SK-N-SH (cell line): ENCODE results near the gene FANCG. TPM values are rescaled to one million over a fixed set of nuclear protein-coding genes. Genes with fewer than 3 reads are reported as not detected.

Experiments used
- CTCF ChIA-PET: fragments of 300-600, 350-600 bp; formaldehyde crosslinking; extraction: SDS; loops from one replicate; lab custom pipeline; 2021; lab: Yijun Ruan, JAX
- POLR2A ChIA-PET: fragments of 350-600 bp; sonication (Branson Sonifier 250); formaldehyde crosslinking; extraction: SDS; loops from one replicate; lab custom pipeline; 2020; ENCODE audit warnings: antibody characterized with exemption, inconsistent platforms; lab: Yijun Ruan, JAX
- DNase-seq: peaks from one replicate; pipeline ENCODE4 v3.0.0; 2012
- H2AFZ ChIP-seq: fragments of 200-600 bp; sonication (generic); 2 replicates; pipeline ENCODE4 v1.8.1; 2016; ENCODE audit warnings: antibody characterized with exemption, mild to moderate bottlenecking, low read depth
- H3F3A ChIP-seq: fragments of 200-600 bp; sonication (generic); replicated peaks from 2 replicates; pipeline ENCODE3; 2016; ENCODE audit warnings: antibody characterized with exemption, mild to moderate bottlenecking; ENCODE audit not compliant: insufficient read depth
- H3K27ac ChIP-seq, 2 experiments: fragments of 200-500 bp in 1 of 2; fragments of 200-600 bp in 1 of 2; sonication (Bioruptor generic) in 1 of 2; sonication (generic), shearing (Covaris generic) in 1 of 2; 2 replicates each; pipeline versions ENCODE4 v1.5.1 to v1.6.1; 2014 to 2016; ENCODE audit warnings: low read depth in 2 of 2, inconsistent platforms in 1 of 2, low read length in 1 of 2, mild to moderate bottlenecking in 1 of 2, mixed read lengths in 1 of 2
- H3K27me3 ChIP-seq: fragments of 200-600 bp; sonication (generic), shearing (Covaris generic); 2 replicates; pipeline ENCODE4 v1.6.1; 2016; ENCODE audit warnings: mixed run types; ENCODE audit not compliant: insufficient read depth
- H3K36me3 ChIP-seq, 2 experiments: fragments of 200-500 bp in 1 of 2; fragments of 200-600 bp in 1 of 2; sonication (Bioruptor generic) in 1 of 2; sonication (generic) in 1 of 2; replicated peaks in 1 of 2; 2 replicates each; pipeline versions ENCODE3 to v1.5.1; 2014 to 2016; ENCODE audit warnings: low read length in 1 of 2, mild to moderate bottlenecking in 1 of 2; ENCODE audit not compliant: insufficient read depth in 2 of 2, control insufficient read depth in 1 of 2
- H3K4me1 ChIP-seq, 2 experiments: fragments of 200-500 bp in 1 of 2; fragments of 200-600 bp in 1 of 2; sonication (Bioruptor generic) in 1 of 2; sonication (generic), shearing (Covaris generic) in 1 of 2; 2 replicates each; pipeline versions ENCODE4 v1.5.1 to v1.6.1; 2014 to 2016; ENCODE audit warnings: low read depth in 1 of 2, low read length in 1 of 2, mixed run types in 1 of 2; ENCODE audit not compliant: insufficient read depth in 2 of 2, control insufficient read depth in 1 of 2
- H3K4me2 ChIP-seq: fragments of 200-600 bp; sonication (generic), shearing (Covaris generic); 2 replicates; pipeline ENCODE4 v1.6.1; 2017; ENCODE audit warnings: mixed run types
- H3K4me3 ChIP-seq, 2 experiments: fragments of 200-500 bp in 1 of 2; fragments of 200-600 bp in 1 of 2; sonication (Bioruptor generic) in 1 of 2; sonication (generic), shearing (Covaris generic) in 1 of 2; 2 replicates each; pipeline versions ENCODE4 v1.5.1 to v1.8.1; 2014 to 2016; ENCODE audit warnings: low read depth in 2 of 2, inconsistent platforms in 1 of 2, low read length in 1 of 2, mild to moderate bottlenecking in 1 of 2, mixed read lengths in 1 of 2, moderate library complexity in 1 of 2
- H3K79me2 ChIP-seq: fragments of 200-600 bp; sonication (generic); 2 replicates; pipeline ENCODE4 v1.8.1; 2017; ENCODE audit warnings: mild to moderate bottlenecking; ENCODE audit not compliant: insufficient read depth
- H3K9ac ChIP-seq: fragments of 200-600 bp; sonication (generic); 2 replicates; pipeline ENCODE4 v1.6.1; 2017; ENCODE audit warnings: mixed run types
- H3K9me2 ChIP-seq: fragments of 200-600 bp; sonication (generic); 2 replicates; pipeline ENCODE4 v1.6.1; 2017; ENCODE audit warnings: mixed run types
- H3K9me3 ChIP-seq: fragments of 200-600 bp; sonication (generic); 2 replicates; pipeline ENCODE4 v1.6.1; 2017; ENCODE audit warnings: mixed run types, mild to moderate bottlenecking, moderate library complexity
- H4K20me1 ChIP-seq: fragments of 200-600 bp; sonication (generic); 2 replicates; pipeline ENCODE4 v1.6.1; 2017; ENCODE audit warnings: mild to moderate bottlenecking, mixed run types; ENCODE audit not compliant: insufficient read depth
- FOSL2 ChIP-seq: IDR thresholded peaks from 2 replicates; pipeline ENCODE4 v1.4.0; 2012; ENCODE audit warnings: low read depth, mild to moderate bottlenecking, moderate library complexity, borderline replicate concordance
- GATA2 ChIP-seq: sonication (generic); formaldehyde crosslinking; IDR thresholded peaks from 2 replicates; pipeline ENCODE4 v1.5.0; 2020; ENCODE audit warnings: mild to moderate bottlenecking, missing genetic modification reagents
- MEF2A ChIP-seq: IDR thresholded peaks from 2 replicates; pipeline ENCODE4 v1.4.0; 2012; ENCODE audit warnings: low read depth, borderline replicate concordance
- NRF1 ChIP-seq: IDR thresholded peaks from 2 replicates; pipeline ENCODE4 v1.6.1; 2012; ENCODE audit warnings: low read depth, mild to moderate bottlenecking, low read length
- POLR2AphosphoS5 ChIP-seq: IDR thresholded peaks from 2 replicates; pipeline ENCODE4 v1.6.1; 2012; ENCODE audit warnings: low read depth, low read length
- RAD21 ChIP-seq: IDR thresholded peaks from 2 replicates; pipeline ENCODE4 v1.6.1; 2012; ENCODE audit warnings: mild to moderate bottlenecking, low read length
- SMC3 ChIP-seq: IDR thresholded peaks from 2 replicates; pipeline ENCODE4 v1.6.1; 2012; ENCODE audit warnings: low read depth, low read length, improper control_type of control experiment
- YY1 ChIP-seq: IDR thresholded peaks from 2 replicates; pipeline ENCODE4 v1.4.0; 2012; ENCODE audit warnings: low read depth, mild to moderate bottlenecking
- WGBS: methylation state at CpG from one replicate; pipeline ENCODE4 v1.1.6; 2017; ENCODE audit warnings: low lambda C conversion rate; 5-methylcytosine and 5-hydroxymethylcytosine counted together
- polyA plus RNA-seq, 3 experiments: library from polyadenylated mRNA; depleted of rRNA; stranded (reverse); fragments of >200 nt; gene quantifications; 2 replicates each; pipeline ENCODE4 v1.2.3, GENCODE V29; 2012

The FANCG gene
- polyA plus RNA-seq, 1 of the 3 experiments (the other 2 are of a cell fraction) = 25.6 TPM

- Histone ChIP-seq H3F3A (peaks cover 42% of the 10 kb centered on the region), H3K9ac (peak overlapping the region; percentile 93), H3K27me3 (no peaks in the 10 kb centered on the region), H3K9me3 (no peaks in the 10 kb centered on the region), H3K9me2 (no peaks in the 10 kb centered on the region), H3K36me3 (peaks cover 3 to 5% of the 10 kb centered on the region in 2 experiments), H3K27ac (peak overlapping the region; percentile 97 to 98), H4K20me1 (peaks cover 11% of the 10 kb centered on the region; the same call in 1 of the 2 replicates), H3K79me2 (peaks cover 49% of the 10 kb centered on the region), H3K4me3 (peak overlapping the region; percentile 76 to 85), H3K4me1 (peaks cover 35 to 45% of the 10 kb centered on the region in 2 experiments), H3K4me2 (peak overlapping the region; percentile 99), H2AFZ (peak overlapping the region; percentile 58; the same call in 1 of the 2 replicates)
- CTCF ChIA-PET = interaction anchor here (0.8 to 3.5 kb wide), 12 partner anchors 7 to 550 kb away, joined by 3 to 55 read pairs (median 4); partner anchors contain the start of genes ARHGEF39 and PIGO
- TF ChIP-seq POLR2AphosphoS5 (peak; percentile 54; the same call in 1 of the 2 replicates), RAD21 (no peak)
- 0% methylated on average over 4 of the region's 5 CpGs for WGBS
- POLR2A ChIA-PET = interaction anchor here (1.0 to 3.2 kb wide), 4 partner anchors 11 to 48 kb away, joined by 3 to 35 read pairs (median 7); partner anchors contain the start of genes FANCG, STOML2 and UNC13B
- peak; percentile 62 for DNase-seq
Measured at GRCh38 chr9:35114113-35114839, 34.5 kb upstream of the FANCG start.

- peak overlapping the region; percentile 34 to 62; a peak in 3 of 4 replicates for H3K4me3 ChIP-seq
- DNase-seq = no peak
- WGBS = 84% methylated on average over 3 of the region's 3 CpGs
- H3K9me3 ChIP-seq = no peaks in the 10 kb centered on the region
- H4K20me1 ChIP-seq = peaks cover 19% of the 10 kb centered on the region; the same call in 1 of the 2 replicates
- no peaks in the 10 kb centered on the region for H3K27me3 ChIP-seq
- H3K9me2 ChIP-seq = no peaks in the 10 kb centered on the region
- H3K79me2 ChIP-seq = peaks cover 63% of the 10 kb centered on the region
- peaks cover 35 to 45% of the 10 kb centered on the region in 2 experiments for H3K4me1 ChIP-seq
- peaks cover 42% of the 10 kb centered on the region for H3F3A ChIP-seq
- TF ChIP-seq NRF1 (no peak), MEF2A (no peak), GATA2 (CRISPR knock-in tag) (no peak), YY1 (no peak), FOSL2 (peak; percentile 42; the same call in 1 of the 2 replicates), SMC3 (no peak)
- no peak overlapping the region for H2AFZ ChIP-seq
- H3K4me2 ChIP-seq = peak overlapping the region; percentile 78
- CTCF ChIA-PET = interaction anchor here (0.9 to 2.8 kb wide), 5 partner anchors 16 to 227 kb away, joined by 3 to 15 read pairs (median 3); partner anchors contain the start of gene PIGO
- POLR2A ChIA-PET = interaction anchor here (1.0 to 2.0 kb wide), 3 partner anchors 9 to 377 kb away, joined by 4 to 14 read pairs (median 11); partner anchors contain the start of genes RUSC2, STOML2 and VCP
- H3K27ac ChIP-seq = peak overlapping the region; percentile 75 to 97
- H3K36me3 ChIP-seq = peaks cover 11 to 17% of the 10 kb centered on the region in 2 experiments
- H3K9ac ChIP-seq = peak overlapping the region; percentile 60
Measured at GRCh38 chr9:35112257-35113020, 32.7 kb upstream of the FANCG start.
